SK-N-SH (cell line): ENCODE data around the gene RCAN1. TPM values are rescaled to one million over a fixed set of nuclear protein-coding genes. Genes with fewer than 3 reads are reported as not detected.

Source experiments
- CTCF ChIA-PET: fragments of 300-600, 350-600 bp; formaldehyde crosslinking; extraction: SDS; loops from one replicate; lab custom pipeline; 2021; lab: Yijun Ruan, JAX
- POLR2A ChIA-PET: fragments of 350-600 bp; sonication (Branson Sonifier 250); formaldehyde crosslinking; extraction: SDS; loops from one replicate; lab custom pipeline; 2020; ENCODE audit warnings: antibody characterized with exemption, inconsistent platforms; lab: Yijun Ruan, JAX
- DNase-seq: peaks from one replicate; pipeline ENCODE4 v3.0.0; 2012
- H2AFZ ChIP-seq: fragments of 200-600 bp; sonication (generic); 2 replicates; pipeline ENCODE4 v1.8.1; 2016; ENCODE audit warnings: antibody characterized with exemption, mild to moderate bottlenecking, low read depth
- H3F3A ChIP-seq: fragments of 200-600 bp; sonication (generic); replicated peaks from 2 replicates; pipeline ENCODE3; 2016; ENCODE audit warnings: antibody characterized with exemption, mild to moderate bottlenecking; ENCODE audit not compliant: insufficient read depth
- H3K27ac ChIP-seq, 2 experiments: fragments of 200-500 bp in 1 of 2; fragments of 200-600 bp in 1 of 2; sonication (Bioruptor generic) in 1 of 2; sonication (generic), shearing (Covaris generic) in 1 of 2; 2 replicates each; pipeline versions ENCODE4 v1.5.1 to v1.6.1; 2014 to 2016; ENCODE audit warnings: low read depth in 2 of 2, inconsistent platforms in 1 of 2, low read length in 1 of 2, mild to moderate bottlenecking in 1 of 2, mixed read lengths in 1 of 2
- H3K27me3 ChIP-seq: fragments of 200-600 bp; sonication (generic), shearing (Covaris generic); 2 replicates; pipeline ENCODE4 v1.6.1; 2016; ENCODE audit warnings: mixed run types; ENCODE audit not compliant: insufficient read depth
- H3K36me3 ChIP-seq, 2 experiments: fragments of 200-500 bp in 1 of 2; fragments of 200-600 bp in 1 of 2; sonication (Bioruptor generic) in 1 of 2; sonication (generic) in 1 of 2; replicated peaks in 1 of 2; 2 replicates each; pipeline versions ENCODE3 to v1.5.1; 2014 to 2016; ENCODE audit warnings: low read length in 1 of 2, mild to moderate bottlenecking in 1 of 2; ENCODE audit not compliant: insufficient read depth in 2 of 2, control insufficient read depth in 1 of 2
- H3K4me1 ChIP-seq, 2 experiments: fragments of 200-500 bp in 1 of 2; fragments of 200-600 bp in 1 of 2; sonication (Bioruptor generic) in 1 of 2; sonication (generic), shearing (Covaris generic) in 1 of 2; 2 replicates each; pipeline versions ENCODE4 v1.5.1 to v1.6.1; 2014 to 2016; ENCODE audit warnings: low read depth in 1 of 2, low read length in 1 of 2, mixed run types in 1 of 2; ENCODE audit not compliant: insufficient read depth in 2 of 2, control insufficient read depth in 1 of 2
- H3K4me2 ChIP-seq: fragments of 200-600 bp; sonication (generic), shearing (Covaris generic); 2 replicates; pipeline ENCODE4 v1.6.1; 2017; ENCODE audit warnings: mixed run types
- H3K4me3 ChIP-seq, 2 experiments: fragments of 200-500 bp in 1 of 2; fragments of 200-600 bp in 1 of 2; sonication (Bioruptor generic) in 1 of 2; sonication (generic), shearing (Covaris generic) in 1 of 2; 2 replicates each; pipeline versions ENCODE4 v1.5.1 to v1.8.1; 2014 to 2016; ENCODE audit warnings: low read depth in 2 of 2, inconsistent platforms in 1 of 2, low read length in 1 of 2, mild to moderate bottlenecking in 1 of 2, mixed read lengths in 1 of 2, moderate library complexity in 1 of 2
- H3K79me2 ChIP-seq: fragments of 200-600 bp; sonication (generic); 2 replicates; pipeline ENCODE4 v1.8.1; 2017; ENCODE audit warnings: mild to moderate bottlenecking; ENCODE audit not compliant: insufficient read depth
- H3K9ac ChIP-seq: fragments of 200-600 bp; sonication (generic); 2 replicates; pipeline ENCODE4 v1.6.1; 2017; ENCODE audit warnings: mixed run types
- H3K9me2 ChIP-seq: fragments of 200-600 bp; sonication (generic); 2 replicates; pipeline ENCODE4 v1.6.1; 2017; ENCODE audit warnings: mixed run types
- H3K9me3 ChIP-seq: fragments of 200-600 bp; sonication (generic); 2 replicates; pipeline ENCODE4 v1.6.1; 2017; ENCODE audit warnings: mixed run types, mild to moderate bottlenecking, moderate library complexity
- H4K20me1 ChIP-seq: fragments of 200-600 bp; sonication (generic); 2 replicates; pipeline ENCODE4 v1.6.1; 2017; ENCODE audit warnings: mild to moderate bottlenecking, mixed run types; ENCODE audit not compliant: insufficient read depth
- CHD2 ChIP-seq: fragments of 150-350 bp; IDR thresholded peaks from 2 replicates; pipeline ENCODE4 v1.6.1; 2018; ENCODE audit warnings: low read length; ENCODE audit not compliant: partially characterized antibody
- CTCF ChIP-seq: fragments of 200-600 bp; sonication (generic); IDR thresholded peaks from 2 replicates; pipeline ENCODE4 v1.6.1; 2017; ENCODE audit warnings: antibody characterized with exemption, mild to moderate bottlenecking, moderate library complexity
- EP300 ChIP-seq, 2 experiments: IDR thresholded peaks; 2 replicates each; pipeline versions ENCODE4 v1.4.0 to v1.6.1; 2012; ENCODE audit warnings: borderline replicate concordance in 1 of 2, low read depth in 1 of 2, low read length in 1 of 2
- EZH2phosphoT487 ChIP-seq: fragments of 200-600 bp; sonication (generic); IDR thresholded peaks from 2 replicates; pipeline ENCODE4 v1.6.1; 2017; ENCODE audit warnings: low read depth, mixed run types, mild to moderate bottlenecking, antibody characterized with exemption, moderate library complexity, borderline replicate concordance
- FOSL2 ChIP-seq: IDR thresholded peaks from 2 replicates; pipeline ENCODE4 v1.4.0; 2012; ENCODE audit warnings: low read depth, mild to moderate bottlenecking, moderate library complexity, borderline replicate concordance
- FOXM1 ChIP-seq: IDR thresholded peaks from 2 replicates; pipeline ENCODE4 v1.4.0; 2012; ENCODE audit warnings: low read depth, mild to moderate bottlenecking
- GABPA ChIP-seq: IDR thresholded peaks from 2 replicates; pipeline ENCODE4 v1.4.0; 2012; ENCODE audit warnings: low read depth, mild to moderate bottlenecking
- GATA2 ChIP-seq: sonication (generic); formaldehyde crosslinking; IDR thresholded peaks from 2 replicates; pipeline ENCODE4 v1.5.0; 2020; ENCODE audit warnings: mild to moderate bottlenecking, missing genetic modification reagents
- MAX ChIP-seq: IDR thresholded peaks from 2 replicates; pipeline ENCODE4 v1.4.0; 2012; ENCODE audit warnings: low read depth
- MEF2A ChIP-seq: IDR thresholded peaks from 2 replicates; pipeline ENCODE4 v1.4.0; 2012; ENCODE audit warnings: low read depth, borderline replicate concordance
- MXI1 ChIP-seq: IDR thresholded peaks from 2 replicates; pipeline ENCODE4 v1.6.1; 2012; ENCODE audit warnings: mild to moderate bottlenecking, low read depth, low read length, improper control_type of control experiment
- NRF1 ChIP-seq: IDR thresholded peaks from 2 replicates; pipeline ENCODE4 v1.6.1; 2012; ENCODE audit warnings: low read depth, mild to moderate bottlenecking, low read length
- PBX3 ChIP-seq: IDR thresholded peaks from 2 replicates; pipeline ENCODE4; 2012
- RCOR1 ChIP-seq: fragments of 150-350 bp; IDR thresholded peaks from 2 replicates; pipeline ENCODE4 v1.6.1; 2017; ENCODE audit warnings: antibody characterized with exemption, low read length
- RFX5 ChIP-seq: IDR thresholded peaks from 2 replicates; pipeline ENCODE4 v1.6.1; 2012; ENCODE audit warnings: mild to moderate bottlenecking, improper control_type of control experiment, low read length
- RXRA ChIP-seq: IDR thresholded peaks from 2 replicates; pipeline ENCODE4 v1.4.0; 2012; ENCODE audit warnings: low read depth, mild to moderate bottlenecking, borderline replicate concordance
- SIN3A ChIP-seq: IDR thresholded peaks from 2 replicates; pipeline ENCODE4 v1.6.1; 2012; ENCODE audit warnings: low read depth, mild to moderate bottlenecking, low read length, moderate library complexity, borderline replicate concordance
- TAF1 ChIP-seq: IDR thresholded peaks from 2 replicates; pipeline ENCODE4 v1.6.1; 2012; ENCODE audit warnings: low read depth, mild to moderate bottlenecking, low read length, moderate library complexity, borderline replicate concordance
- TCF12 ChIP-seq: IDR thresholded peaks from 2 replicates; pipeline ENCODE4 v1.4.0; 2012
- USF1 ChIP-seq: IDR thresholded peaks from 2 replicates; pipeline ENCODE4 v1.4.0; 2012; ENCODE audit warnings: low read depth, borderline replicate concordance
- YY1 ChIP-seq: IDR thresholded peaks from 2 replicates; pipeline ENCODE4 v1.4.0; 2012; ENCODE audit warnings: low read depth, mild to moderate bottlenecking
- ZBTB33 ChIP-seq: IDR thresholded peaks from 2 replicates; pipeline ENCODE4 v1.4.0; 2012; ENCODE audit warnings: low read depth, borderline replicate concordance
- WGBS: methylation state at CpG from one replicate; pipeline ENCODE4 v1.1.6; 2017; ENCODE audit warnings: low lambda C conversion rate; 5-methylcytosine and 5-hydroxymethylcytosine counted together
- polyA plus RNA-seq, 3 experiments: library from polyadenylated mRNA; depleted of rRNA; stranded (reverse); fragments of >200 nt; gene quantifications; 2 replicates each; pipeline ENCODE4 v1.2.3, GENCODE V29; 2012

Gene RCAN1
- polyA plus RNA-seq, 1 of the 3 experiments (the other 2 are of a cell fraction) = 16.7 TPM

GRCh38 chr21:34626131-34626530 is 11.2 kb upstream of the RCAN1 start (continued):
- TF ChIP-seq RFX5 (no peak), PBX3 (no peak), FOSL2 (no peak)

- Histone ChIP-seq H3K79me2 (no peaks in the 10 kb centered on the region), H4K20me1 (no peaks in the 10 kb centered on the region), H3K9ac (no peak overlapping the region), H3K27me3 (peaks cover 44% of the 10 kb centered on the region; the same call in 1 of the 2 replicates)
- CTCF ChIA-PET = interaction anchor here (0.7 to 2.0 kb wide), 4 partner anchors 22 to 701 kb away, joined by 3 to 7 read pairs (median 4); no protein-coding TSS in a partner anchor
- WGBS = 23% methylated on average over 6 of the region's 6 CpGs
- no peak for TF ChIP-seq USF1
- TF ChIP-seq MEF2A = no peak
- TF ChIP-seq ZBTB33 = no peak
- no peak for TF ChIP-seq YY1
- TF ChIP-seq CHD2 = no peak
- TF ChIP-seq NRF1 = no peak
- TF ChIP-seq GABPA = no peak
- no peak for TF ChIP-seq SIN3A
- no peak for TF ChIP-seq EP300 (IDR thresholded peaks at IDR 0.05; ENCODE audit: borderline replicate concordance in 1 of 2, low read depth in 1 of 2, low read length in 1 of 2)
- no peak for TF ChIP-seq RCOR1
- TF ChIP-seq GATA2 (CRISPR knock-in tag) = no peak
- no peak for TF ChIP-seq TCF12
- no peak for TF ChIP-seq MXI1
- TF ChIP-seq EZH2phosphoT487 = no peak
- no peak for TF ChIP-seq CTCF
- no peak for TF ChIP-seq MAX
- no peak for TF ChIP-seq TAF1
- TF ChIP-seq FOXM1 = no peak
- no peak for TF ChIP-seq RXRA
- no peak for TF ChIP-seq PBX3
- TF ChIP-seq, all 33 proteins: peak for 0
- POLR2A ChIA-PET = no interaction called here
- Histone ChIP-seq H3K4me1 (no peaks in the 10 kb centered on the region), H3F3A (no peaks in the 10 kb centered on the region), H3K9me3 (no peaks in the 10 kb centered on the region), H3K4me3 (no peak overlapping the region), H3K9me2 (no peaks in the 10 kb centered on the region), H3K27ac (no peak overlapping the region), H2AFZ (no peak overlapping the region), H3K4me2 (no peak overlapping the region), H3K36me3 (no peaks in the 10 kb centered on the region)
- no peak for DNase-seq
These were observed 10.2 kb upstream of the RCAN1 start for GRCh38 chr21:34625030-34625593.
